ENCODE measurements around the gene CHN1. TPM values are rescaled to one million over a fixed set of nuclear protein-coding genes. Genes with fewer than 3 reads are reported as not detected.
A peak's percentile ranks its signal among the peaks of the same experiment; 100 is the strongest.

Gene CHN1
- total RNA-seq, 4 donors from 2014 or later, result 11.8 to 56.7 (median 18.1) TPM

DNA sequence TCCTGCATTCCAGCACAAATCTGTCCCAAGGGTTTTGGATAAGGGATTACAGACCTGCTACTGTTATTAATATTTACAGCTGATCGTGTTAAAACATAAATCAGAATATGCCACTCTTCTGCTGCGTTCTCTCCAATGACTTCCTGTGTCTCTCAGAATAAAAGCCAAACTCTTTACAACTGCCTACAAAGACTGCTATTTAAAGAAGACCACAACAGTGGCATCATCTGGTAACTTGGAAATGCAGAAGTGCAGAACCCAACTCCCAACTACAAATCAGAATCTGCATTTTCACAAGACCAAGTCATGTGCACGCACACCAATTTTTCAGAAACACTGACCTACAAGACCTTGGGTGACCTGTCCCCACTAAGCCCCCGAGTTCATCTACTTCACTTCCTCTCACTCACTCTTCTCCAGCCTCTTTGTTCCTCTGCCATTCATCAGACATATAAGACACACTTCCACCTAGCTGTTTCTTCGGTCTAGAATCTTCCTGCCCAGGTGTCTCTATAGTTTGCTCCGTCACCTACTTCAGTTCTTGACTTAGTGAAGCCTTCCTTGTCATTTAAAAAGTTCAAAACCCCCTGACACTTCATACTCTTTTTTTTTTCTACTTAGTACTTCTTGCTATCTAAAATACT is 36.0 kb downstream of the CHN1 start:
- H3K27ac ChIP-seq, result no peak overlapping the region
- TF ChIP-seq POLR2A (IDR thresholded peaks at IDR 0.05) (no peak), CTCF (IDR thresholded peaks at IDR 0.05) (no peak)
- intact Hi-C loops (cut with DNase I; ENCODE audit: low total_unique reads), result no loop called here
- H3K4me1 ChIP-seq, result no peaks in the 10 kb centered on the region
- no peaks in the 10 kb centered on the region for H3K36me3 ChIP-seq
- DNase-seq, result no peak
- no peaks in the 10 kb centered on the region for H3K27me3 ChIP-seq
- no peak overlapping the region for H3K4me3 ChIP-seq
- no peaks in the 10 kb centered on the region for H3K9me3 ChIP-seq

- no peak overlapping the region for H3K27ac ChIP-seq
- no peak for TF ChIP-seq POLR2A (IDR thresholded peaks at IDR 0.05)
- no peak for TF ChIP-seq CTCF (IDR thresholded peaks at IDR 0.05)
- intact Hi-C loops (cut with DNase I; ENCODE audit: low total_unique reads), result no loop called here
- H3K4me1 ChIP-seq, result no peaks in the 10 kb centered on the region
- no peak overlapping the region for H3K4me3 ChIP-seq
- no peaks in the 10 kb centered on the region for H3K36me3 ChIP-seq
- no peaks in the 10 kb centered on the region for H3K9me3 ChIP-seq
- no peak for DNase-seq
- H3K27me3 ChIP-seq, result no peaks in the 10 kb centered on the region
Observed at GRCh38 chr2:174967691-174968260, 37.4 kb downstream of the CHN1 start.

- DNase-seq, result no peak
- H3K4me3 ChIP-seq, result no peak overlapping the region
- H3K27ac ChIP-seq, result no peak overlapping the region
- no peaks in the 10 kb centered on the region for H3K36me3 ChIP-seq
- intact Hi-C loops (cut with DNase I; ENCODE audit: low total_unique reads), result no loop called here
- H3K27me3 ChIP-seq, result no peaks in the 10 kb centered on the region
- H3K9me3 ChIP-seq, result no peaks in the 10 kb centered on the region
- TF ChIP-seq POLR2A (IDR thresholded peaks at IDR 0.05) (no peak), CTCF (IDR thresholded peaks at IDR 0.05) (no peak)
- H3K4me1 ChIP-seq, result no peaks in the 10 kb centered on the region
Observed at GRCh38 chr2:174967086-174967485, 38.1 kb downstream of the CHN1 start.

GRCh38 chr2:174965992-174966744 is 39.0 kb downstream of the CHN1 start:
- Histone ChIP-seq H3K36me3 (no peaks in the 10 kb centered on the region), H3K4me3 (no peak overlapping the region), H3K27ac (peak overlapping the region in 1 of 2 donors; percentile 5), H3K9me3 (no peaks in the 10 kb centered on the region), H3K27me3 (no peaks in the 10 kb centered on the region), H3K4me1 (no peaks in the 10 kb centered on the region)
- no peak for DNase-seq
- intact Hi-C loops (cut with DNase I; ENCODE audit: low total_unique reads), result no loop called here
- no peak for TF ChIP-seq POLR2A (IDR thresholded peaks at IDR 0.05)

DNA sequence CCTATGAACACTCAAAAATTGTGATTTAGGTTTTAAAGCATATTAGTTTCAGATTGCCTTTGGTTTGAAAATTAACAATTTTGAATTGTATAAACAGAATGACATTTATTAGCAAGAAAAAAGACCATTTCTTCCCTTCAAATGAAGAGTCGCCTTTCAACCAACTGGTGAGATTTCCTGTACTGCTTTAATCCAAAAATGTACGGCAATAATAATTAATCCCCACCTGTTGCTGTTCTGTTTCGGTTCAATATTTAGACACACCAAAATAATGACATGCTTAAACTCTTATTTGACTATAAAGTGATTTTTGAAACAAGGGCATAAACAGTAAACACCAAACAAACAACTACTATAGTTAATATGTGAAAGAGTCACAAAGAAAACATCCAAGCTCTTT is 39.6 kb downstream of the CHN1 start:
- H3K4me1 ChIP-seq, result no peaks in the 10 kb centered on the region
- H3K27ac ChIP-seq, result peak overlapping the region in 1 of 2 donors; percentile 5
- H3K36me3 ChIP-seq, result no peaks in the 10 kb centered on the region
- intact Hi-C loops (cut with DNase I; ENCODE audit: low total_unique reads), result no loop called here
- H3K9me3 ChIP-seq, result no peaks in the 10 kb centered on the region
- H3K4me3 ChIP-seq, result no peak overlapping the region
- H3K27me3 ChIP-seq, result no peaks in the 10 kb centered on the region
- DNase-seq, result no peak
- no peak for TF ChIP-seq POLR2A (IDR thresholded peaks at IDR 0.05)
- TF ChIP-seq CTCF (IDR thresholded peaks at IDR 0.05), result no peak
